Thyroid gland (tissue), 4 donors: ENCODE results near the gene RIMBP2.

Experiments used
- POLR2A ChIP-seq, 2 donors: fragments of 450-650 bp; IDR thresholded peaks; one replicate each; pipeline ENCODE4 v1.6.1; 2017; ENCODE audit warnings: antibody characterized with exemption in 2 of 2, mild to moderate bottlenecking in 2 of 2, moderate library complexity in 1 of 2
- TF ChIP-seq, protein P1 (sequence below), 6 experiments: fragments of 200-600 bp in 3 of 6; fragments of 450-650 bp in 3 of 6; sonication (generic) in 3 of 6; IDR thresholded peaks; one replicate each; pipeline ENCODE4 v1.5.1; 2016 to 2019; ENCODE audit warnings: antibody characterized with exemption in 6 of 6, mild to moderate bottlenecking in 2 of 6, inconsistent platforms in 1 of 6, moderate library complexity in 1 of 6

DNA sequence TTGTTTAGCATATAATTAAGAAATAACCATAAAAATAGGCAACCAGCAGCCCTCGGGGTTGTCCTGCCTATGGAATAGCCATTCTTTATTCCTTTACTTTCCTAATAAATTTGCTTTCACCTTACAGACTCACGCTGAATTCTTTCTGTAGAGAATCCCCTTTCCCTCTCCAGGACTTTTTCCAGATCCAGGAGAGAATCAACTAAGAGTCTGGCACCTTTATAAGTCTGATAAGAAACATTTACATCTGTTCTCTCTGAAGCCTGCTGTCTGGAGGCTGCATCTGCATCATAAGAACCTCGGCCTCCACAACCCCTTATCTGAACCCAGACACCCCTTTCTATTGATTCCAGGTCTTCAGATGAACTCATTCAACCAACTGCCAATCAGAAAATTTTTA lies 32.3 kb downstream of the RIMBP2 start:
- TF ChIP-seq, protein P1, sequence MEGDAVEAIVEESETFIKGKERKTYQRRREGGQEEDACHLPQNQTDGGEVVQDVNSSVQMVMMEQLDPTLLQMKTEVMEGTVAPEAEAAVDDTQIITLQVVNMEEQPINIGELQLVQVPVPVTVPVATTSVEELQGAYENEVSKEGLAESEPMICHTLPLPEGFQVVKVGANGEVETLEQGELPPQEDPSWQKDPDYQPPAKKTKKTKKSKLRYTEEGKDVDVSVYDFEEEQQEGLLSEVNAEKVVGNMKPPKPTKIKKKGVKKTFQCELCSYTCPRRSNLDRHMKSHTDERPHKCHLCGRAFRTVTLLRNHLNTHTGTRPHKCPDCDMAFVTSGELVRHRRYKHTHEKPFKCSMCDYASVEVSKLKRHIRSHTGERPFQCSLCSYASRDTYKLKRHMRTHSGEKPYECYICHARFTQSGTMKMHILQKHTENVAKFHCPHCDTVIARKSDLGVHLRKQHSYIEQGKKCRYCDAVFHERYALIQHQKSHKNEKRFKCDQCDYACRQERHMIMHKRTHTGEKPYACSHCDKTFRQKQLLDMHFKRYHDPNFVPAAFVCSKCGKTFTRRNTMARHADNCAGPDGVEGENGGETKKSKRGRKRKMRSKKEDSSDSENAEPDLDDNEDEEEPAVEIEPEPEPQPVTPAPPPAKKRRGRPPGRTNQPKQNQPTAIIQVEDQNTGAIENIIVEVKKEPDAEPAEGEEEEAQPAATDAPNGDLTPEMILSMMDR (IDR thresholded peaks at IDR 0.05): no peak
- no peak for TF ChIP-seq POLR2A (IDR thresholded peaks at IDR 0.05)
